SK-N-MC (cell line): ENCODE measurements around the gene RXRB.
"Not testable (repeated sequence)": the region's sequence is repeated elsewhere in the genome, so short reads cannot be mapped to it uniquely, and the experiment has no call there.

Source experiments
- DNase-seq: peaks from one replicate; pipeline ENCODE4 v3.0.0-alpha.2; 2011; ENCODE audit warnings: low read depth, low spot score
- H3K27ac ChIP-seq: fragments of 200-600 bp; sonication (generic); 2 replicates; pipeline ENCODE4 v1.5.1; 2016; ENCODE audit warnings: mixed run types
- H3K36me3 ChIP-seq: fragments of 200-600 bp; sonication (generic); 2 replicates; pipeline ENCODE4 v1.6.1; 2017; ENCODE audit warnings: antibody characterized with exemption, low read length, mixed read lengths; ENCODE audit not compliant: insufficient read depth
- H3K4me3 ChIP-seq: fragments of 200-600 bp; sonication (generic); 2 replicates; pipeline ENCODE4 v1.5.1; 2016
- H3K9ac ChIP-seq: fragments of 200-600 bp; sonication (generic); 2 replicates; pipeline ENCODE4 v1.8.0; 2017; ENCODE audit warnings: mixed run types, mixed read lengths; ENCODE audit not compliant: insufficient read length
- H3K9me3 ChIP-seq: fragments of 200-600 bp; sonication (generic); 2 replicates; pipeline ENCODE4 v1.6.1; 2017; ENCODE audit warnings: low read depth, mild to moderate bottlenecking, antibody characterized with exemption, low read length, moderate library complexity, mixed read lengths
- EZH2 ChIP-seq: fragments of 200-600 bp; sonication (generic); IDR thresholded peaks from one replicate; pipeline ENCODE4 v1.6.1; 2017; ENCODE audit warnings: antibody characterized with exemption
- FOXP2 ChIP-seq: optimal IDR thresholded peaks from 2 replicates; pipeline ENCODE3; 2011; ENCODE audit warnings: mild to moderate bottlenecking, moderate library complexity; ENCODE audit not compliant: insufficient read depth; ENCODE audit errors: extremely low read length, control extremely low read depth
- POLR2AphosphoS5 ChIP-seq: IDR thresholded peaks from 2 replicates; pipeline ENCODE4 v1.6.1; 2012; ENCODE audit warnings: mild to moderate bottlenecking, low read depth, low read length, borderline replicate concordance

The RXRB gene

GRCh38 chr6:33156561-33156960, 43.9 kb downstream of the RXRB start:
- no peaks in the 10 kb centered on the region for H3K36me3 ChIP-seq
- no peak overlapping the region for H3K4me3 ChIP-seq
- H3K9me3 ChIP-seq, result no peaks in the 10 kb centered on the region
- no peak overlapping the region for H3K27ac ChIP-seq
- H3K9ac ChIP-seq, result no peak overlapping the region
- no peak for DNase-seq
- TF ChIP-seq EZH2, result no peak
- no peak for TF ChIP-seq FOXP2
- no peak for TF ChIP-seq POLR2AphosphoS5

- H3K9me3 ChIP-seq, result no peaks in the 10 kb centered on the region
- DNase-seq, result no peak
- no peak overlapping the region for H3K9ac ChIP-seq
- no peak overlapping the region for H3K27ac ChIP-seq
- no peak for TF ChIP-seq EZH2
- no peaks in the 10 kb centered on the region for H3K36me3 ChIP-seq
- no peak overlapping the region for H3K4me3 ChIP-seq
Observed at GRCh38 chr6:33154349-33154748, 46.1 kb downstream of the RXRB start.

GRCh38 chr6:33151050-33151449, 49.4 kb downstream of the RXRB start:
- Histone ChIP-seq H3K27ac (no peak overlapping the region), H3K9ac (no peak overlapping the region), H3K9me3 (no peaks in the 10 kb centered on the region), H3K4me3 (no peak overlapping the region), H3K36me3 (no peaks in the 10 kb centered on the region)
- no peak for DNase-seq
- TF ChIP-seq POLR2AphosphoS5, result no peak
- TF ChIP-seq EZH2, result no peak
- no peak for TF ChIP-seq FOXP2

GRCh38 chr6:33150560-33150959, 49.9 kb downstream of the RXRB start:
- not testable (repeated sequence) for DNase-seq, H3K4me3 ChIP-seq, H3K9me3 ChIP-seq, H3K27ac ChIP-seq, H3K36me3 ChIP-seq, H3K9ac ChIP-seq

GRCh38 chr6:33147807-33148666, 52.4 kb downstream of the RXRB start:
- H3K4me3 ChIP-seq, result no peak overlapping the region
- DNase-seq, result peak; percentile 35
- peak overlapping the region; percentile 45 for H3K9ac ChIP-seq
- TF ChIP-seq EZH2 (no peak), POLR2AphosphoS5 (no peak), FOXP2 (no peak)
- no peaks in the 10 kb centered on the region for H3K9me3 ChIP-seq
- no peak overlapping the region for H3K27ac ChIP-seq
- H3K36me3 ChIP-seq, result no peaks in the 10 kb centered on the region

GRCh38 chr6:33144373-33144772, 56.1 kb downstream of the RXRB start:
- TF ChIP-seq FOXP2, result no peak
- TF ChIP-seq POLR2AphosphoS5, result no peak
- TF ChIP-seq EZH2, result no peak
- H3K9ac ChIP-seq, result no peak overlapping the region
- no peak for DNase-seq
- H3K9me3 ChIP-seq, result no peaks in the 10 kb centered on the region
- H3K36me3 ChIP-seq, result no peaks in the 10 kb centered on the region
- no peak overlapping the region for H3K4me3 ChIP-seq
- no peak overlapping the region for H3K27ac ChIP-seq
